GM23338 (cell line): ENCODE data around the gene TMEM131L.

ENCODE experiments used
- CREB1 ChIP-seq: fragments of 250-450 bp; sonication (Bioruptor Pico); IDR thresholded peaks from 2 replicates; pipeline ENCODE4 v1.5.0; 2020; ENCODE audit warnings: low read depth, mild to moderate bottlenecking, moderate library complexity
- EZH2 ChIP-seq: fragments of 200-600 bp; sonication (generic); IDR thresholded peaks from one replicate; pipeline ENCODE4 v1.8.0; 2017; ENCODE audit warnings: antibody characterized with exemption, mild to moderate bottlenecking, low read depth; ENCODE audit not compliant: unreplicated experiment
- EZH2phosphoT487 ChIP-seq: fragments of 200-600 bp; sonication (generic); IDR thresholded peaks from one replicate; pipeline ENCODE4 v1.8.1; 2018; ENCODE audit warnings: antibody characterized with exemption; ENCODE audit not compliant: unreplicated experiment
- JUNB ChIP-seq: IDR thresholded peaks from one replicate; pipeline ENCODE4 v1.6.1; 2016; ENCODE audit warnings: antibody characterized with exemption; ENCODE audit not compliant: unreplicated experiment
- NANOG ChIP-seq: IDR thresholded peaks from 2 replicates; pipeline ENCODE4 v1.6.1; 2016; ENCODE audit warnings: antibody characterized with exemption, borderline replicate concordance
- POLR2AphosphoS5 ChIP-seq: IDR thresholded peaks from 2 replicates; pipeline ENCODE4 v1.6.1; 2016; ENCODE audit warnings: antibody characterized with exemption, low read depth
- TF ChIP-seq, protein P1 (sequence below), 2 experiments: fragments of 200-600 bp in 1 of 2; sonication (generic) in 1 of 2; conservative IDR thresholded peaks; 2 replicates each; pipeline versions ENCODE4 v1.5.1 to v1.6.1; 2016 to 2017; ENCODE audit warnings: antibody characterized with exemption in 2 of 2, low read depth in 2 of 2, mild to moderate bottlenecking in 2 of 2, moderate library complexity in 1 of 2

DNA sequence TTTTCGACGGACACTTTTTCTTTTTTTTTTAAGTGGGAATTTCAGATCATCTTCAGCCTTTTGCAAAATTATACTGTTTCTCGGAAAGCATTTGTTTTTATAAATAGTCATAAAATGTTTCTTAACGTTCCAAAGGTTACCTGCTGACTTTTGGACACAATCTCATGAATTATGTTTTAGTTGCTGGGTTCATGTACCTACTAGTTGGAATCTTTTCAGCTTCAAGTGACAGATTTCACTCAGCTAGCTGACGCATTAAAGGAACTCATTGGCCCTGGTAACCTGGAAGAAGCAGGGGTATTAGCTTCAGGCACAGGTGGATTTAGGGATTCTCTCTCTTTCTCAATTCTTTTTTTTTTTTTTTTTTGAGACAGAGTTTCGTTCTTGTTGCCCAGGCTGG is 66.5 kb downstream of the TMEM131L start:
- TF ChIP-seq, protein P1, sequence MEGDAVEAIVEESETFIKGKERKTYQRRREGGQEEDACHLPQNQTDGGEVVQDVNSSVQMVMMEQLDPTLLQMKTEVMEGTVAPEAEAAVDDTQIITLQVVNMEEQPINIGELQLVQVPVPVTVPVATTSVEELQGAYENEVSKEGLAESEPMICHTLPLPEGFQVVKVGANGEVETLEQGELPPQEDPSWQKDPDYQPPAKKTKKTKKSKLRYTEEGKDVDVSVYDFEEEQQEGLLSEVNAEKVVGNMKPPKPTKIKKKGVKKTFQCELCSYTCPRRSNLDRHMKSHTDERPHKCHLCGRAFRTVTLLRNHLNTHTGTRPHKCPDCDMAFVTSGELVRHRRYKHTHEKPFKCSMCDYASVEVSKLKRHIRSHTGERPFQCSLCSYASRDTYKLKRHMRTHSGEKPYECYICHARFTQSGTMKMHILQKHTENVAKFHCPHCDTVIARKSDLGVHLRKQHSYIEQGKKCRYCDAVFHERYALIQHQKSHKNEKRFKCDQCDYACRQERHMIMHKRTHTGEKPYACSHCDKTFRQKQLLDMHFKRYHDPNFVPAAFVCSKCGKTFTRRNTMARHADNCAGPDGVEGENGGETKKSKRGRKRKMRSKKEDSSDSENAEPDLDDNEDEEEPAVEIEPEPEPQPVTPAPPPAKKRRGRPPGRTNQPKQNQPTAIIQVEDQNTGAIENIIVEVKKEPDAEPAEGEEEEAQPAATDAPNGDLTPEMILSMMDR (conservative IDR thresholded peaks at IDR 0.05; ENCODE audit: low read depth in 2 of 2) = no peak
- TF ChIP-seq NANOG (no peak), EZH2 (no peak), EZH2phosphoT487 (no peak), POLR2AphosphoS5 (no peak), JUNB (no peak), CREB1 (CRISPR knock-in tag) (no peak)
